HG03432 (cell line): ENCODE results near the gene RUNX1.

Source experiments
- ATAC-seq: cut with Tn5 transposase; IDR thresholded peaks from one replicate; pipeline ENCODE4 v1.9.1; 2021; ENCODE audit warnings: mild to moderate bottlenecking, moderate library complexity; ENCODE audit not compliant: unreplicated experiment

Gene RUNX1

DNA sequence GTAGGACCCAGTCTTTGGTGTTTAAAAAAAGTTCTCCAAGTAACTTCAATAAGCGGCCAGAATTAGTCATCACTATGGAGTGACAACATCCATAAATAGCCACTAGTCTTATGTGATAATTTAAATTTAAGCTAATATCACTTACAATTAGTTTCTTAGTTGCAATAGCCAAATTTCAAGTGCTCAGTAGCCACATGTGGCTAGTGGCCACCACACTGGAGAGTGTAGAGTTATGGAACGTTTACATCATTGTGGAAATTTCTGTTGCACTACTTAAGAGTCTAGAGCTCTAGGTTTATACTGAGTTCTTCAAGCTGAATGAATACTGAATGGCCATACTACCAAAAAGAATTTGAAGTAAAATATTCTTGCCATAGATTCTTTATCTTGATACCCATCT, 121.1 kb downstream of the RUNX1 start:
- ATAC-seq, result no peak

DNA sequence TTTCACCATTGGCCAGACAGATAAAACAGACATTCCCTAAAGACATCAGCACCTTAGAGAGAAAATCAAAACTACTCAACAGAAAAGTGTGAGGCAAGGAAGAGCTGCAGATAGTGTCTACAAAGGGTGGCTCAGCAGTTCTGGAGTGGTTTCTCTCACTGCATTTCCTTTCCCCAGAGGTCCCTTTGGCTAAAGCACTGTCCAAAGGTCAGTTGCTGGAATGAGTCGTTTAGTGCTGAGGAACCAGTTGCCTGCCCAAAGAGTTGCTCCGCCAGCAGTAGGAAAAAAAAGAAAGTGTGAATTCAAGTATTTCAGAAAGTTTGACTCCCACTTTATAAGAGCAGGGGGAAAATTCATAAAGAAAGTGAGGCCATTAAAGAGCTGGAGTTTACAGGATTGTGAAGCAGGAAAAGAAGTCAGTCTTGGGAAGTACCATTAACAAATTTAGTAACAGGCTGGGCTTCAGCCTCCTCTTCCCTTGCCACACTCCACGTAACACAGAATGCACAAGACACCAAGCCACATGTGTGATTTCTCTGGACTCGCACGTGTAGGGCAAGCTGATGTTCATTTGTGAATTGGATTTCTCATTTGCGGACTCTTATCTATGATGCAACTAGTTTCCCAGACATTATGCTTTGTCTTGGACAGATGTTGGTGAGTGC, 122.2 kb downstream of the RUNX1 start:
- no peak for ATAC-seq

DNA sequence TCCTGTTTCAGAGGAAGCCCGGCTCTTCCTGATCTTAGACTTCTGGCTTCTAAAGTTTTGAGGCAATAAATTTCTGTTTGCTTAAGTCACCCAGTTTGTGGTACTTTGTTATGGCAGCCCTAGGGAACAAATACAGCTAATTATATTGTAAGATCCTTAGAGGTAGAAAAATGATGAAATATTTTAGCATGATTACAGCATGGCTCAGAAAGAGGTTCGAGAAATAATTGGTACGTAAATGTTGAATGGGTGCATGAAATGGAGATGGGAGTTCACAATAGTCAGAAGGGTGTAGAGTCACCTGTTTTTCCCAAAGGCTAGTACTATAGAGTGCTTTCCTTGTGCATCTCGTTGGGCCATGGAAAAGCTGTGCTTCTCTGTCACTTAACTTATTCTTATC, 123.5 kb downstream of the RUNX1 start:
- ATAC-seq, result no peak

DNA sequence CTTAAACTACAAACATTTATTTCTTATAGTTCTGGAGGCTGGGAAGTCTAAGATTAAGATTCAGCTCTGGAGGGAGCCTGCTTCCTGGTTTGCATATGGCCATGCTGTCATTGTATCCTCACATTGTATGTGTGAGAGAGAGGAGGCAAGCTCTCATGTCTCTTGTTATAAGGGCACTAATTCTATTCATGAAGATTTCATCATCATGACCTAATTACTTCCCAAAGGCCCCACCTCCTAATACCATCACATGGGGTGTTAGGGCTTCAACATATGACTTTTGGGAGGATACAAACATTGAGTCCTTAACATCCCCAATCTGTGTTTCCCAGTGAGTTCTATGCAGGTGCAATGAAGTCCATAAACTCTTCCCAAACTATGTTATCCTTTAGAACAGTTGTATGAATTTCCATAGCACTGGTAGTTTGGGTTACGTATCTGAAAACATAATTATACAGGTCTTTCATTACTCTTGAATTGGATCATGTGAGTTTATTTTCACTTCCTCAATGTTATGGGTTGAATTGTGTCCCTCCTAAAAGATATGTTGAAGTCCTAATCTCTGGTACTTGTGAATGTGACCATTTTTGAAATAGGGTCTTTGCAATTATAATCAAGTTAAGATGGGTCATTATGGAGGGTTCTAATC, 124.2 kb downstream of the RUNX1 start:
- ATAC-seq, result no peak

DNA sequence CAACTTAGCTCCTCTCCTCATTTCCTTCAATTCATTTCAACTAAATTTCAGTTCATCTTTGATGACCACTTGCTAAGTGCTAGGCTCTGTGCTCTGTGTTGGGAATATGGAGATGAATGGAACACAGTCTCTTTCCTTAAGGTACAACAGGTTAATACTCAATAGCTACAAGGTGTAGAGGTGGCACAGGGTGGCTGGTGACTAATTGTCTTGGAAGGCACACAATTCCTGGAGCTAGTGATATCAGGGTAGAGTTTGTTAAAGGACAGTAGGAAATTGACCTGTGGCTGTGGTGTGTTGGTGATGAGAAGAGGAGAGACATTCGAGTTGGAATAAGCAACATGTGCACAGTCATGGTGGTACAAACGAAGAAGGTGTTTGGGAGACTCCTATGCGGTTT, 124.9 kb downstream of the RUNX1 start:
- no peak for ATAC-seq

DNA sequence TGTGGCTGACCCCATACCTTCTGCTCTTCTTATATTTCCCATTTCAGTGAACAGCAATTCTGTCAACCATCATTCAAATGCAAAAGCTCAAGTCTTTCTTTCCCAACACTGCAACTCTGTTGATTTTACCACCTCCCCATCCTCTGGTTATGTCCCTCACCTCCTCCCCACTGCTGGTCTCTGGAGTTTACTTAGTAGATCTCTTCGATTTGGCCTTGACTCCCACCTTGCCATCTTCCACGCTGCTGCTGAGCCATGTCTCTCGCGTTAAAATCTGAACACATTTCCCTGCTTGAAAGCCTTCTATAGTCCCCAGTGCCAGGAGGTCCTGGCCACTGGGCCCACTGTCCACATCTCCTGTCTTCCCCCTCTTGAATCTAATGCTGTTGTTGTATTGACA, 125.5 kb downstream of the RUNX1 start:
- ATAC-seq, result no peak

DNA sequence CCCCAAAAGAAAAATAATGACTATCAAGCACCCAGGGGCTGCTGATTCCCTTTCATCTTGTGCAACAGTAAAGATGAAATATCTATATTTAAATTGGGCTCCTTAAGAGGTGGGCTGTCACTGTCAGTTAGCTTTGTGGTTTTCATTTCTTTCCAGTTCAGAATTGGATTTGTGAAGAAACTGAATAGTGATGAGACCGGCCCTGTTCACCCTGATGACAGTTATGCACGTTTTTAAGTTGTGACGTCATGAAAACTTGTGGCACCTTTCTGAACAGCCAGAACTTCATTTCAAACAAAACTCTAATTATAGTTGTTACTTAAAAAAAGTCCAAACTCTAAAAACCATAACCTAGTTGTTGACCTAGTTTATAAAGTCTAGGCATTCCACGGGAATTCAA, 125.9 kb downstream of the RUNX1 start:
- no peak for ATAC-seq

DNA sequence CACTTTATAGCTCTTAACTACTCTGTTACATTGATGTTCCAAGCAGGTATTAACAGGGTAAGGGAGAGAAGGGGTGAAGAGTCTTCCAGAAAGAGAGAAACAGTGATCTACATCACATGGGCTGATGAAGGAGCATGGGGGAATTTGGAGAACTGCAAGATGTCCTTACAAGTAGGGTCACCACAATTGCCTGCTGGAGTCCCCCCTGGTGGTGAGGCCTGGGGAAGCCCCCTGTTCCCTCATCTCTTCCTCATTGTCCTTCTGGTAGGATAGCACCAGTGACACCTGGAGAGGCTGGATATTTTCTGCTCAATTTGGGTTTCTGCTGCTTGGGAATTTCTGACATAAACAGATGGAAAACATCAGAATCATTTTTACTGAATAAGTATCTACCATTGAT, 126.6 kb downstream of the RUNX1 start:
- no peak for ATAC-seq

DNA sequence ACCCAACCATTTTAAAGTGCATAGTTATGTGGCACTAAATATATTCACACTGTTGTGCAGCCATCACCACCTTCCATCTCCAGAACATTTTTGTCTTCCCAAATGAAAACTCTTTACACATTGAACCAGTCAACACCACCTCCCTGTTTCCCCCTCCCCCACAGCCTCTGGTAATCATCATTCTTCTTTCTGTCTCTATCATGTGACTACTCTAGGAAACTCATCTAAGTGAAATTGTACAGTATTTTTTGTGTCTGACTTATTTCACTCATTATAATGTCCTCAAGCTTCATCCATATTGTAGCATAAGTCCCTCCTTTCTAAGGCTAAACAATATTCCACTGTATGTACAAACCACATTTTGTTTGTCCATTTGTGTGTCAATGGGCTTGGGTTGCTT, 128.0 kb downstream of the RUNX1 start:
- ATAC-seq, result no peak

DNA sequence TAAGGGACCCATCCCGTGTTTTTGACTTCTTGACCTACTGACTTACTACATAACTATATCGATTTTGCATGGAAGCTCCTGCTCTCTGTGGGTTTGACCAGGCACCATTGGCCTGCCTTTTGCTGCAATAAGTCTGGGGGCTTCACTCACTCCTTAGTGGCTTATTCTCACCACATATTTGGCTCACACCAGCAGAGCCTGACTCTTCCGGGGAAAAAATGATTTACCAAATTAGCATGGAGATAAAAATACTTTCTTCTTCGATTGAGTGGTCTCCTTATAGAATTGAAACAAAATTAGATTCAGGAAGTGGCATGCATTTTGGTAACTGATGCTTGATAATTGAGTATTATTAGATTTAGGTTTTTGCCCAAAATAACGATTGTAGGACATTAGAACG, 129.7 kb downstream of the RUNX1 start:
- ATAC-seq, result no peak

DNA sequence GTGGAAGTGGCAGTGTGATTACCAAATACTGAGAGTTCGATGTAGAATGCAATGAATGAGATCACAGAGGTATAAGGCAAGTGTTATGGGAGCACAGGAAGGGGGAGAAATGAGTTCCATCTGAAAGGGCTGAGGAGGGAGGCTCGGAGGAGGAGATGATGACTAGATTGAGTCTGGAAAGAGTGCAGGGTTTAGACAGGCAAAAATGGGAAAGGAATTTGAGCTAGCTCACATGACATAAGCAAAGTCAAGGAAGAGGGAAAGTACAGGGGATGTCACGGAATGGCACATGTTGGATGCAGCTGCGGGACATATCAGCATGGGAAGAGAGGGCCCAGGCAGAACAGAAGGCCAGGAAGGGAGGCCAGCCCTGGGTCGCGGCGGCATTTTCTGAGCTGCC, 132.7 kb downstream of the RUNX1 start:
- no peak for ATAC-seq

DNA sequence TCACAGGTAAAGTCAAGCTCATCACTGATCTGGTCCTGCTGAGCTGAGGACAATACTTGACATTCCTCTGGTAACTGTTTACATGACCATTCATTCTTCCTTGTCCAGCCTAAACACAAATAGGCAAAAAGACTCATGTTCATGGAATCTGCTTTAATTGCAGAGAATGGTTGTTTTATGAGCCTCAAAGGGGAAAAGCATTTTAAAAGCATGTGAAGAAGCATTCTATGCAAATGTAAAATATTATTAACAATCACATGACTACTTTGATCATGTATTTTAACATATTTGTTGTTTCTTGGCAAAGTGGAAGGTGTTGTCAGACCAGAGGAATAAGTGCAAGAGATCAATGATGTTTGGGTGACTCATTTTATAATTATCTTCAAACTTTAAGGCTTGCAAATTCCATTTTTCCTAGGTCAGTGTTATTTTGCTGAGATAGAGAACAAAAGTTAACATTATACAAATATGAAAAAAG, 133.7 kb downstream of the RUNX1 start:
- no peak for ATAC-seq

DNA sequence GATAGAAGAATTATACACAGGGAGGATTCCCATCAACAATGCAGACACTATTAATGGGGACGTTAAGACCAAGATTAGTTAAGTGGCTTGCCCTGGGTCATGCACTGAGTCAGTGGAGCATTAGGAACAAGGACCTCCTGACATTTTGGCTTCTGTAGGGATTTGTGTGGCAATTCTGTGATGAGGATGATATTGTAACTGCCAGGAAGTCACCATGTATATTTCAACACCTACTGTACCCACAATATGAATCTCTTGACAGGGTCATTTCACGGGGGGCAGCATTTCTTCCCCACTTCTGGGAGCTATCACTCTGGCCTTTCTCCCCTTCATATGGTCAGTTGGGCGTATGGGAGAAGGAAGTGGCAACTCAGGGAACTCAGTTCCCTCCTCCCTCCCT, 134.9 kb downstream of the RUNX1 start:
- ATAC-seq, result no peak

DNA sequence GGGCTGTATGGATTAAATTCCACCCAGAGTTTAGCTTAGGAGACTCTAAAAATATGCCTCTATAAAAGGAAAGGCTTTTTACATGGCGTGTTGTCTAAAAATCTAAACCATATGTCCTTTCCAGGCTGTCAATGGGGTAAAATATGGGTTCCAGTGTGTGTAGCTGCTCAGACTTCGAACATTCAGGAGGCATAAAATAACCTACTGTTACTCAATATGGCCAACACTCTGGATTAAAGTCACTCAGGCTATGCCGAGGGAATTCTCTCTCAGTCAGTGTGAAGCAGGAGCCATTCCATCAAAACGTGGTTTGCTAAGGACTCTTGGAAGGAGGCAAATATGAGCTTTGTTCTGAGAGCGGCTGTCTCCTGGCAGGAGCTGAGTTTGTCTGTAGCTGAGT, 135.3 kb downstream of the RUNX1 start:
- ATAC-seq, result no peak

DNA sequence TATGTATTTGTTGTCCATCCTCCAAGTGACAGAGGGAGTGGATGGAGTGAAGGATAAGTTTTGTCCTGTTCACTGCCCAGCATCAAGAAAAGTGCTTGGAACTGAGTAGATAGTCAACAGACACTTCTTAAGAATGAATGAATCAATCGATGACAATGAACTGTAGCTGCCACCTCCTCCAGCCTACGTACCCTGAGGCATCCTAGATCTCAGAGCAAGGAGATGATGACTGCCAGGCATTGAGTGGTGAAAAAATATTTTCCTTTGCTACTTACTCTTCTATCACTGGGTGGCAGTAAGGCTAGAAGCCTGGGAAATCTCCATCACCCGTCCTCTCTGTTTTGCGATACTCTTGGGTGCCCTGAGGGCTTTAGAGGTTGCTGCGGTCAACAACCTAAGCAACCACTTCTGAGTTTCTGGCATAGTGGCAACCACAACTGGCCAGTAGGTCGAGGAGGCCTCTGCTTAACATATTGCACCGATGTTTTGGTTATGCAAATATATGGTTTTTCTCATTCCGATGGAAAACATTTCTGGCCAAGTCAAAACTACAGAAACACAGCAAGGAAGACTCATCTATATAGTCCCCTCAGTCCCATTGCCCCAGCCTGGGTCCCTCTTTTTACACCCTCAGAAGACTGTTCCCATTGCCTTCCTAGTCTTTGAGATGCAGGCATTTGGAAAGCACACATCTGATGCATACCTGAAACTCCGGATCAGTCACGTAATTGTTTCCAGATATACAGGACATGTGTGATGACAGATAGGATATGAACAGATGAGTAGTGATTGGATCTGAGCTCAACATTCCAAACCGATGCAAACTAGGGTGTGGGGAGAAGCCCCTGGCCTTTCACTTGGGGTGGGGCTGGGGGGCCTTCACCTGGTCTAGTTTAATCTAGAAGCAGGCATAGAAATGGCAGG, 136.8 kb downstream of the RUNX1 start:
- ATAC-seq, result no peak

DNA sequence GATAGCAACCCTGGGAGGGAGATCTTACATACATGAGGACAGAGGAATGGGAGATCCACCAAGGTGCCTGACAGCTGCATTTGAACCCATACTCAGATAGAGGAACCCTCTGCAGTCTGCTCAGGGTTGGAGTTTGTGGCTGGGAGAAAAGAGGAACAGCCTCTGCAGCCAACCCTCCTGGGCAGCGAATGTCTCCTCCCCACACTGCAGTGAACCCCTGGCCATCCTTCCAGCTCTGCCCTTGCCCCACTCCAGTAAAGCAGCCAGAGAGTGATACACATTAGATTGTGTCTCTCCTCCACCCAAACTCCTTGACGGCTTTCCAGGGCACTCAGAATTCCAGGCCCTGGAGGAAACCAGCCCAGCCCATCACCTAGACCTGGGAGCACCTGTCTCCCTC, 137.7 kb downstream of the RUNX1 start:
- ATAC-seq, result no peak

DNA sequence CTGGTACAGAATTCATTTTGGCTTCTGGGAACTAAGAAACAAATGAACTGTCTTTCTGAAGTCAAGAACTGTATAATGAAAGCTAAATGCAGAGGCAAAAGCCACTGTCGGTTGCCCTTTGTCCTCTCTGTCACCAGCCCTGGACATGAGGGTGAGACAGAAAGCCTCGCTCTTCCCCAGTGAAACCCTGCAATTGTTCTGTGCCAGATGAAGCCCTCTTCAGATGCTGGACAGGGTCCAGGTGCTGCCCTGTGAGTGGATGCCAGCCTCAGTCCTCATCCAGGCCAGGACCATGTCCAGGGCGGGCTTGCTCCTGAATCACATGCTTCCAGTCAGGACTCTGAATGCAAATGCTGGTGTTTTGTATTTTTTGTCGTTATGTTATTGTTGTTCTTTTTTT, 138.7 kb downstream of the RUNX1 start:
- ATAC-seq, result no peak

DNA sequence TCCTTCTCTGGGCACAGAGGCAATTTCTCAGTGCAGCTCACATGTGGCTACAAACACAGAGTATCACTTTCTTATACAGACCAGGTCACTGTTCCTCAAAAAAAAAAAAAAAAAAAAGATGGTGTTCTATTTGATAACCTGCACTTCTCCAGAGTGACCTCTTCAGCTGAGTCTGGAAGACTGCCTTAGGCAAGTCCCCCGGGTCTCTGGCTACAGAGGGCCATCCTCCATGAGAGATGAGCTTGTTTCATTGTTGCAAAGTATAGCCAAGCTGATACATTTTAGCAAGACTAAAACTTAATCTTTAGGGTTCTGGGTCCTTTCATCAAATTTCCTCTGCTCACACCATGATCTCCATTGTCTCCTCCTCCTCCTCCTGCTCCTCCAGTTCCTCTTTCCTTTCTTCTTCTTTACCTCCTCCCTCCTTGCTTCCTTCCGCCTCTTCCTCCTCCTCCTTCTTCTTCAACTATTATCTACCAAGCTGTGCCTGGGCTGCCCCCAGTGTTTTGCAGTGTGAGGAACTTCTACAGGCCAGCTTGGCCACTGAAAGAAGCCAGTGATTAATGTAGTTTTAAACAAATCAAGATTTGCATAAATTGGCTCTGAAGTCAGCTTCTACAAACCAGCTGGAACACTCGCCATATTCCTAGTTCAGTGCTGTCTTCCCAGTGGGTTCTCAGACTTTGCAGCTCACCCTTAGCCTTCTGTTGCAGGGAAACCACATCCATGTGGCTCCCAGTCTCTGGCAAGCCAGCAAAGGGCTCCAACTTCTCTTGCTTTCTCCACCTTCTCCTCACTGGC, 139.4 kb downstream of the RUNX1 start:
- no peak for ATAC-seq

DNA sequence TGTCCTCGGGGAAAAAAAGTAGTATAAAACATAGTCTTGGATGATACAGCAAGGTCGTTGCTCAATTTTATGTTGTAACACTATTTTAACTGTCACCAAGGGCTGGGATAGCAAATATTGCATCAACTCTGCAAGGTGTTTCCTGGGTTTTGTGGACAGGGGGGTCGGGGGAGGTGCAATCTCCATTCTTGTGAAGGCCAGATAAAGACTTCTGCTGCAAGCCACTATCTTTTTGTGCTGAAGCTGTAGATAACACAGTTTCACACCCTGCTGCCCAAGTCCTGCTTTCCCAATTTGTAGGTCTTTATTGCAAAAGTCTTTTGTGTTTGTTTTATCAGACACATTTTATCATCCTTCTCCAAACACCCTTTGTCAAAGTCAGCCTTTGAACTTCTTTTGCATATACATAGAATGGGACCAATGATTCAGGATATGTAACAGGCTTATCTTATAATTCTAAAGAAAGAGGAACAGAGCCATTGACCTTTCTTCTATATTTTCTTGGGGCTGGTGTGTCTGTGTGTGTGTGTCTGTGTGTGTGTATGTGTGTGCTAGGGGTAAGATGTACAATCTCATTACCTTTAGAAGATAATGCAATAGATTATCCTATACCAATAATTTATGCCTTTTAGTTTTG, 140.6 kb downstream of the RUNX1 start:
- no peak for ATAC-seq
